K562 (cell line): ENCODE data around the gene SEC14L2. TPM values are rescaled to one million over a fixed set of nuclear protein-coding genes. Genes with fewer than 3 reads are reported as not detected.

ENCODE experiments used
- ATAC-seq: fragments of 200-7000 bp; cut with Tn5 transposase; 3 replicates; pipeline ENCODE4 v1.9.1; 2020; ENCODE audit warnings: moderate library complexity
- BruUV-seq: library from RNA; stranded (reverse); fragments of 400-500 nt; replicated peaks from 2 replicates; lab custom pipeline; 2021; lab: Mats Ljungman, UMichigan
- CTCF ChIA-PET: fragments of 300-600 bp; formaldehyde crosslinking; extraction: SDS; loops from one replicate; lab custom pipeline; 2021; ENCODE audit warnings: low intra/inter-chr PET ratio; lab: Yijun Ruan, JAX
- POLR2A ChIA-PET: fragments of 300-600, 350-650 bp; sonication (Branson Sonifier 250); formaldehyde crosslinking; extraction: SDS; loops from one replicate; lab custom pipeline; 2021; ENCODE audit warnings: antibody characterized with exemption, inconsistent platforms; lab: Yijun Ruan, JAX
- DNase-seq, 4 experiments: peaks; one replicate each; pipeline versions ENCODE4 v3.0.0 to v3.0.0-alpha.2; 2011 to 2018; ENCODE audit warnings: low spot score in 3 of 4, mixed read lengths in 3 of 4; ENCODE audit errors: extremely low read depth in 1 of 4
- FAIRE-seq: peaks from 2 replicates; lab custom pipeline; 2011; peaks lifted over from hg19 to GRCh38; lab: Jason Lieb, UNC
- H2AFZ ChIP-seq: 2 replicates; pipeline ENCODE4 v1.6.0; 2011; ENCODE audit warnings: low read depth, low read length, control low read depth, inconsistent platforms
- H3K27ac ChIP-seq: fragments of 200-600 bp; 3 replicates; pipeline ENCODE4 v1.8.0; 2011; ENCODE audit warnings: low read depth, mild to moderate bottlenecking, control low read depth, inconsistent platforms, low read length, moderate library complexity, mixed read lengths; ENCODE audit errors: extremely low read depth
- H3K27me3 ChIP-seq, 2 experiments: fragments of 300-600 bp in 1 of 2; 2 replicates in 1 of 2; 3 replicates in 1 of 2; pipeline versions ENCODE4 v1.6.0 to v1.8.0; 2011; ENCODE audit warnings: inconsistent platforms in 2 of 2, low read length in 2 of 2, mild to moderate bottlenecking in 1 of 2, mixed read lengths in 1 of 2, moderate library complexity in 1 of 2; ENCODE audit not compliant: control insufficient read depth in 2 of 2, insufficient read depth in 2 of 2
- H3K36me3 ChIP-seq: fragments of 300-600 bp; 3 replicates; pipeline ENCODE4 v1.8.0; 2011; ENCODE audit warnings: mild to moderate bottlenecking, low read length, inconsistent platforms; ENCODE audit not compliant: control insufficient read depth, insufficient read depth
- H3K4me1 ChIP-seq, 2 experiments: fragments of 200-600 bp in 1 of 2; replicated peaks in 1 of 2; 2 replicates in 1 of 2; 3 replicates in 1 of 2; pipeline versions ENCODE4 v1.5.1 to v1.8.0; 2011; ENCODE audit warnings: inconsistent platforms in 2 of 2, low read length in 2 of 2, mild to moderate bottlenecking in 1 of 2, mixed read lengths in 1 of 2, moderate library complexity in 1 of 2; ENCODE audit not compliant: control insufficient read depth in 2 of 2, insufficient read depth in 2 of 2
- H3K4me2 ChIP-seq: 2 replicates; pipeline ENCODE4 v1.6.1; 2011; ENCODE audit warnings: low read length, control low read depth, inconsistent platforms, mixed read lengths; ENCODE audit not compliant: insufficient read depth
- H3K4me3 ChIP-seq: fragments of 200-600 bp; sonication (generic), shearing (Covaris generic); 2 replicates; pipeline ENCODE4 v1.5.1; 2016; ENCODE audit warnings: control low read depth, inconsistent platforms
- H3K79me2 ChIP-seq: fragments of 200-600 bp; 3 replicates; pipeline ENCODE4 v1.8.0; 2011; ENCODE audit warnings: low read length, inconsistent platforms; ENCODE audit not compliant: control insufficient read depth, insufficient read depth
- H3K9ac ChIP-seq, 2 experiments: 2 replicates each; pipeline versions ENCODE4 v1.6.0 to v1.6.1; 2011; ENCODE audit warnings: low read depth in 2 of 2, low read length in 2 of 2, control low read depth in 1 of 2, inconsistent platforms in 1 of 2, mild to moderate bottlenecking in 1 of 2, mixed read lengths in 1 of 2; ENCODE audit not compliant: insufficient read depth in 1 of 2
- H3K9me1 ChIP-seq: one replicate; pipeline ENCODE4 v1.6.0; 2011; ENCODE audit warnings: inconsistent platforms, mild to moderate bottlenecking, low read length, moderate library complexity; ENCODE audit not compliant: control insufficient read depth, insufficient read depth
- H3K9me3 ChIP-seq: replicated peaks from 2 replicates; pipeline ENCODE4 v1.5.1; 2011; ENCODE audit warnings: low read depth, low read length, inconsistent platforms; ENCODE audit not compliant: control insufficient read depth, insufficient read depth
- H4K20me1 ChIP-seq: replicated peaks from 2 replicates; pipeline ENCODE4 v1.6.1; 2011; ENCODE audit warnings: low read length, inconsistent platforms, mixed read lengths; ENCODE audit not compliant: control insufficient read depth, insufficient read depth
- CHD4 ChIP-seq: fragments of 200-600 bp; sonication (generic); IDR thresholded peaks from 3 replicates; pipeline ENCODE4 v1.6.1; 2012; ENCODE audit warnings: low read depth, mild to moderate bottlenecking, mixed read lengths, low read length, inconsistent platforms; ENCODE audit not compliant: insufficient read depth, insufficient replicate concordance, poor library complexity, severe bottlenecking
- ELF2 ChIP-seq: fragments of 250-450 bp; sonication (Bioruptor Pico); IDR thresholded peaks from 2 replicates; pipeline ENCODE4 v1.5.0; 2021; ENCODE audit warnings: mild to moderate bottlenecking
- ELF4 ChIP-seq: fragments of 450-650 bp; formaldehyde crosslinking; IDR thresholded peaks from 2 replicates; pipeline ENCODE4 v1.4.0; 2022; ENCODE audit warnings: missing genetic modification characterization
- FOXO4 ChIP-seq: fragments of 450-650 bp; formaldehyde crosslinking; IDR thresholded peaks from 2 replicates; pipeline ENCODE4 v1.4.0; 2020; ENCODE audit warnings: mild to moderate bottlenecking, moderate library complexity
- FUS ChIP-seq: fragments of 200-400 bp; formaldehyde crosslinking; optimal IDR thresholded peaks from 2 replicates; pipeline ENCODE3; 2017; ENCODE audit warnings: low read depth, low read length
- ILF3 ChIP-seq: fragments of 450-650 bp; IDR thresholded peaks from 2 replicates; pipeline ENCODE4 v1.6.1; 2018; ENCODE audit warnings: antibody characterized with exemption, mild to moderate bottlenecking, moderate library complexity, borderline replicate concordance
- LEF1 ChIP-seq: fragments of 450-650 bp; IDR thresholded peaks from 2 replicates; pipeline ENCODE4 v1.6.1; 2016; ENCODE audit warnings: mild to moderate bottlenecking
- PCBP2 ChIP-seq: fragments of 200-400 bp; formaldehyde crosslinking; IDR thresholded peaks from 2 replicates; pipeline ENCODE4 v1.6.1; 2018; ENCODE audit warnings: low read length, low read depth, mild to moderate bottlenecking, moderate library complexity; ENCODE audit not compliant: poor library complexity, severe bottlenecking
- PML ChIP-seq: IDR thresholded peaks from 2 replicates; pipeline ENCODE4 v1.6.1; 2012; ENCODE audit warnings: low read length, inconsistent platforms
- SETDB1 ChIP-seq: IDR thresholded peaks from one replicate; pipeline ENCODE4 v1.6.1; 2012; ENCODE audit warnings: low read length, control low read depth, inconsistent platforms
- SMAD2 ChIP-seq: fragments of 150-350 bp; IDR thresholded peaks from 2 replicates; pipeline ENCODE4 v1.6.1; 2014; ENCODE audit warnings: low read depth, mild to moderate bottlenecking, low read length
- TAF9B ChIP-seq: fragments of 450-650 bp; IDR thresholded peaks from 2 replicates; pipeline ENCODE4 v1.6.1; 2018; ENCODE audit warnings: mild to moderate bottlenecking; ENCODE audit not compliant: partially characterized antibody
- TBP ChIP-seq: optimal IDR thresholded peaks from 2 replicates; pipeline ENCODE3; 2011; ENCODE audit warnings: low read depth, low read length, improper control_type of control experiment
- ZBTB1 ChIP-seq: sonication (generic); formaldehyde crosslinking; IDR thresholded peaks from 2 replicates; pipeline ENCODE4 v1.8.1; 2023; ENCODE audit warnings: missing genetic modification reagents, low read depth, mild to moderate bottlenecking, borderline replicate concordance
- ZFP30 ChIP-seq: fragments of 250-450 bp; sonication (Bioruptor Pico); IDR thresholded peaks from 2 replicates; pipeline ENCODE4 v1.8.0; 2022; ENCODE audit warnings: moderate library complexity, mild to moderate bottlenecking, inconsistent platforms, borderline replicate concordance
- ZNF140 ChIP-seq: fragments of 250-450 bp; sonication (Bioruptor Pico); IDR thresholded peaks from 2 replicates; pipeline ENCODE4 v1.8.0; 2021; ENCODE audit warnings: moderate library complexity, mild to moderate bottlenecking, inconsistent platforms
- ZNF57 ChIP-seq: fragments of 450-650 bp; formaldehyde crosslinking; IDR thresholded peaks from 2 replicates; pipeline ENCODE4 v1.4.0; 2020; ENCODE audit warnings: mild to moderate bottlenecking, moderate library complexity
- ZNF699 ChIP-seq: fragments of 250-450 bp; sonication (Bioruptor Pico); IDR thresholded peaks from 2 replicates; pipeline ENCODE4 v1.8.0; 2021; ENCODE audit warnings: mild to moderate bottlenecking, moderate library complexity; ENCODE audit not compliant: insufficient replicate concordance
- WGBS: fragments of 100-300 bp; shearing (Covaris generic); methylation state at CpG from one replicate; pipeline ENCODE4 v1.1.6; 2016; ENCODE audit warnings: low coverage, mixed read lengths; ENCODE audit not compliant: insufficient coverage; ENCODE audit errors: missing lambda C conversion rate; 5-methylcytosine and 5-hydroxymethylcytosine counted together
- in situ Hi-C: fragments of 300-500 bp; cut with MboI; formaldehyde crosslinking; loops from 4 replicates; pipeline ENCODE4 v1.15.0; 2018; ENCODE audit warnings: inconsistent platforms, mixed read lengths
- intact Hi-C: fragments of 100-400 bp; cut with micrococcal nuclease; formaldehyde crosslinking; loops from 2 replicates; pipeline ENCODE4 v1.14.2; 2022
- polyA plus RNA-seq, 8 experiments: library from polyadenylated mRNA; depleted of rRNA in 4 of 8; stranded (reverse) in 5 of 8; unstranded in 3 of 8; fragments of >200 nt; fragmentation: Nextera tagmentation in 2 of 8; fragmentation: Illumina TruSeq in 1 of 8; extraction: Ambion mirVana in 2 of 8; extraction: Trizol in 1 of 8; gene quantifications; 2 replicates each; pipeline versions ENCODE4 v1.2.1 to v1.2.3, GENCODE V29; 2011 to 2014; ENCODE audit warnings: inconsistent platforms in 1 of 8, missing spikeins in 1 of 8
- total RNA-seq, 7 experiments: library from RNA; depleted of rRNA in 6 of 7; stranded (reverse); fragments of >200 nt in 6 of 7; fragmentation: Illumina TruSeq in 2 of 7; extraction: Trizol in 2 of 7; gene quantifications; 2 replicates each; pipeline versions ENCODE4 v1.2.1 to v1.2.3, GENCODE V29; 2011 to 2021; ENCODE audit warnings: low replicate concordance in 1 of 7
- TF ChIP-seq, protein P1 (sequence below): sonication (generic); formaldehyde crosslinking; IDR thresholded peaks from 2 replicates; pipeline ENCODE4 v1.9.0; 2022; ENCODE audit warnings: mild to moderate bottlenecking, missing genetic modification reagents

Gene SEC14L2
- total and polyA plus RNA-seq, 9 of the 15 experiments (the other 6 are each of a cell fraction or from before 2014, with no cell fraction given), result 0.03 to 0.17 (median 0.10) TPM

- DNase-seq (no peak), FAIRE-seq (no peak), ATAC-seq (no peak)
- Histone ChIP-seq H3K27ac (no peak overlapping the region), H3K36me3 (peaks cover 74% of the 10 kb centered on the region), H3K4me1 (peaks cover 0 to 14% of the 10 kb centered on the region in 2 experiments; a peak in 3 of 5 replicates), H3K9me1 (no peaks in the 10 kb centered on the region), H3K4me2 (no peak overlapping the region), H3K27me3 (no peaks in the 10 kb centered on the region), H3K9me3 (no peaks in the 10 kb centered on the region), H2AFZ (no peak overlapping the region), H3K79me2 (peaks cover 73% of the 10 kb centered on the region), H3K4me3 (no peak overlapping the region), H4K20me1 (no peaks in the 10 kb centered on the region; the same call in 1 of the 2 replicates), H3K9ac (no peak overlapping the region)
- intact Hi-C loops (no loop called here), in situ Hi-C loops (no loop called here)
- BruUV-seq, result no TSS peak
- ChIA-PET CTCF (no interaction called here), POLR2A (interaction anchor here (0.8 kb wide), 1 partner anchor 324 kb away, joined by 3 read pairs; no protein-coding TSS in a partner anchor)
- TF ChIP-seq, protein P1, sequence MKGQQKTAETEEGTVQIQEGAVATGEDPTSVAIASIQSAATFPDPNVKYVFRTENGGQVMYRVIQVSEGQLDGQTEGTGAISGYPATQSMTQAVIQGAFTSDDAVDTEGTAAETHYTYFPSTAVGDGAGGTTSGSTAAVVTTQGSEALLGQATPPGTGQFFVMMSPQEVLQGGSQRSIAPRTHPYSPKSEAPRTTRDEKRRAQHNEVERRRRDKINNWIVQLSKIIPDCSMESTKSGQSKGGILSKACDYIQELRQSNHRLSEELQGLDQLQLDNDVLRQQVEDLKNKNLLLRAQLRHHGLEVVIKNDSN (CRISPR knock-in tag), result no peak
- TF ChIP-seq CHD4, result no peak
- TF ChIP-seq ILF3, result no peak
- no peak for TF ChIP-seq LEF1
- no peak for TF ChIP-seq ZBTB1 (CRISPR knock-in tag)
- TF ChIP-seq SMAD2, result no peak
- no peak for TF ChIP-seq TAF9B
- TF ChIP-seq ZNF140 (CRISPR knock-in tag), result no peak
- TF ChIP-seq SETDB1, result no peak
- TF ChIP-seq FUS, result no peak
- TF ChIP-seq PCBP2, result no peak
- TF ChIP-seq ZNF699 (CRISPR knock-in tag), result no peak
- TF ChIP-seq ZNF57, result no peak
- no peak for TF ChIP-seq ELF4 (CRISPR knock-in tag)
- no peak for TF ChIP-seq TBP
- no peak for TF ChIP-seq PML
- TF ChIP-seq FOXO4, result no peak
- TF ChIP-seq ELF2, result no peak
- TF ChIP-seq ZFP30, result no peak
- 100% methylated on average over 3 of the region's 3 CpGs for WGBS
Observed at GRCh38 chr22:30351226-30351625, 45.6 kb upstream of the SEC14L2 start.
